Kidney (tissue), 14 donors: ENCODE measurements around the gene FLNB. TPM values are rescaled to one million over a fixed set of nuclear protein-coding genes. Genes with fewer than 3 reads are reported as not detected.

Source experiments
- DNase-seq, 5 donors: peaks; one replicate each; pipeline ENCODE4 v3.0.0-alpha.2; 2013 to 2020
- FAIRE-seq: peaks from 2 replicates; lab custom pipeline; 2012; peaks lifted over from hg19 to GRCh38; lab: Jason Lieb, UNC
- H3K27ac ChIP-seq, 2 donors: one replicate each; pipeline ENCODE4 v1.7.0; 2013; ENCODE audit warnings: low read depth in 2 of 2, low read length in 2 of 2, inconsistent platforms in 1 of 2
- H3K27me3 ChIP-seq: one replicate; pipeline ENCODE4 v1.7.1; 2013; ENCODE audit warnings: low read length, inconsistent platforms; ENCODE audit not compliant: control insufficient read depth, insufficient read depth
- H3K36me3 ChIP-seq, 3 donors: one replicate each; pipeline versions ENCODE4 v1.7.0 to v1.7.1; 2013; ENCODE audit warnings: low read length in 3 of 3, control low read depth in 1 of 3, inconsistent platforms in 1 of 3; ENCODE audit not compliant: insufficient read depth in 3 of 3, control insufficient read depth in 2 of 3
- H3K4me1 ChIP-seq, 3 donors: one replicate each; pipeline versions ENCODE4 v1.7.0 to v1.7.1; 2013; ENCODE audit warnings: low read length in 3 of 3, inconsistent platforms in 1 of 3, low read depth in 1 of 3; ENCODE audit not compliant: control insufficient read depth in 2 of 3, insufficient read depth in 2 of 3
- H3K4me3 ChIP-seq, 3 donors: one replicate each; pipeline versions ENCODE4 v1.7.0 to v1.8.1; 2013; ENCODE audit warnings: low read length in 3 of 3, control low read depth in 1 of 3, inconsistent platforms in 1 of 3
- H3K9ac ChIP-seq, 3 donors: one replicate each; pipeline versions ENCODE4 v1.7.0 to v1.7.1; 2013; ENCODE audit warnings: low read length in 3 of 3, control low read depth in 1 of 3, inconsistent platforms in 1 of 3
- H3K9me3 ChIP-seq, 3 donors: one replicate each; pipeline versions ENCODE4 v1.7.0 to v1.7.1; 2013; ENCODE audit warnings: low read length in 3 of 3, control low read depth in 1 of 3, inconsistent platforms in 1 of 3; ENCODE audit not compliant: control insufficient read depth in 2 of 3, insufficient read depth in 1 of 3
- CTCF ChIP-seq: IDR thresholded peaks from 3 replicates; pipeline ENCODE4 v1.5.1; 2012; ENCODE audit warnings: mild to moderate bottlenecking, moderate library complexity, borderline replicate concordance; ENCODE audit not compliant: insufficient read depth; ENCODE audit errors: extremely low read depth
- intact Hi-C: fragments of 100-400 bp; cut with DNase I; formaldehyde crosslinking; loops from one replicate; pipeline ENCODE4 v1.11.1; 2022
- polyA plus RNA-seq: library from polyadenylated mRNA; stranded (reverse); fragments of 350-450 nt; fragmentation: Illumina TruSeq; extraction: RNeasy Lipid Tissue Mini Kit (QIAGEN cat#74804); gene quantifications from one replicate; pipeline ENCODE4 v1.2.3, GENCODE V29; 2014; ENCODE audit warnings: low read depth, low replicate concordance; ENCODE audit not compliant: insufficient read depth
- total RNA-seq: library from RNA; stranded (reverse); fragmentation: NEBNext Ultra II Directional; extraction: Animal tissue kit (Norgen Biotek cat#: 25700); gene quantifications from one replicate; pipeline ENCODE4 v1.2.1, GENCODE V29; 2021
- donor health status: control.
- donor health status: control.
- donor health status: control.
- donor health status: control.
- donor health status: control.
- donor health status: DM: yes; HTN: yes; CAD: no.
- donor health status: Normal renal cell carcinoma (clear cell type).

FLNB gene
- total and polyA plus RNA-seq, 2 donors from 2014 or later = 115 to 216 TPM

GRCh38 chr3:58170376-58170775 lies 162.2 kb downstream of the FLNB start:
- no peaks in the 10 kb centered on the region for H3K9me3 ChIP-seq
- FAIRE-seq (no peak), DNase-seq (no peak)
- no peak overlapping the region for H3K4me3 ChIP-seq
- TF ChIP-seq CTCF = no peak
- H3K36me3 ChIP-seq = peaks cover 2 to 28% (median 15%) of the 10 kb centered on the region in 3 donors
- H3K9ac ChIP-seq = no peak overlapping the region
- no peaks in the 10 kb centered on the region for H3K27me3 ChIP-seq
- intact Hi-C loops = no loop called here
- H3K4me1 ChIP-seq = peaks cover 0 to 14% (median 14%) of the 10 kb centered on the region in 3 donors
- H3K27ac ChIP-seq = no peak overlapping the region

GRCh38 chr3:58171126-58171525 lies 162.9 kb downstream of the FLNB start:
- no peak overlapping the region for H3K27ac ChIP-seq
- no peak for TF ChIP-seq CTCF
- no peaks in the 10 kb centered on the region for H3K27me3 ChIP-seq
- H3K36me3 ChIP-seq = peaks cover 2 to 28% (median 15%) of the 10 kb centered on the region in 3 donors
- H3K4me3 ChIP-seq = no peak overlapping the region
- H3K9me3 ChIP-seq = no peaks in the 10 kb centered on the region
- DNase-seq = no peak
- no peak overlapping the region for H3K9ac ChIP-seq
- intact Hi-C loops = no loop called here
- peaks cover 0 to 22% (median 18%) of the 10 kb centered on the region in 3 donors for H3K4me1 ChIP-seq
- no peak for FAIRE-seq

DNA sequence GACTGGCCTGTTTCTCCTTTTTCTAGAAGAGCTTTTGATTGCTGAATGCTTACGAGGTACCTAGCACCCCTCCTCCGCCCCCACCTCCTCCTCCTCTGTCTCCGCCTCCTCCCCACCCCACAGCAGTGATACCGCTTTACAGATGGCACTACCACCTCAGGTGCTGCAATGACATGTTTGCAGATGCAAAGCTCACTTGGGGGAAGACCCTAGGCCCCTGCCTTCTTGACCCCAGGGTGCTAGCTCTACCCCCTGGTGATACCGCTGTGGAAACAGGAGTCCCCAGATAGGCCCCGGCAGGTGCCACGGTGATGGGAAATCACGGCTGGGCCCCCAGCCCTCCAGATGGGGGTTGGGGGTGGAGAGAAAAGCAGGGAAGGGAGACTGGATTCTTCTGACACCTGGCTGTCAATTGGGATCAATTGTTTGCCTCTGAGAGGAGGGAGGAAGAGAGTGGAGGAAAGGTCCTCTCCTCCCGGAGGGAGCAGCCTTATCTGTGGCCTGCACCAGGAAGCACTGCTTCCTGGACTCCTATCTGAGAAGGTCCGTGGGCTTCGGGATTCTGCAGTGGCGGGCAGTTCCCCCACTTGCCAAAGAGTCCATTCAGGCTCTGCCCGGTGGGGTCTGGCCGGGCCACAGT lies 164.9 kb downstream of the FLNB start:
- Histone ChIP-seq H3K4me1 (peaks cover 0 to 31% (median 22%) of the 10 kb centered on the region in 3 donors), H3K9me3 (no peaks in the 10 kb centered on the region), H3K27me3 (no peaks in the 10 kb centered on the region), H3K36me3 (peaks cover 2 to 28% (median 11%) of the 10 kb centered on the region in 3 donors), H3K9ac (no peak overlapping the region), H3K27ac (no peak overlapping the region), H3K4me3 (no peak overlapping the region)
- no peak for TF ChIP-seq CTCF
- DNase-seq (no peak), FAIRE-seq (no peak)
- intact Hi-C loops = no loop called here
